PC-3 (cell line): Measurements from ENCODE around the gene PGLYRP4. TPM values are rescaled to one million over a fixed set of nuclear protein-coding genes. Genes with fewer than 3 reads are reported as not detected.

Experiments
- ATAC-seq: fragments of 200-7000 bp; cut with Tn5 transposase; 2 replicates; pipeline ENCODE4 v1.9.1; 2020; ENCODE audit warnings: mild to moderate bottlenecking, moderate library complexity
- BruUV-seq: library from RNA; stranded (reverse); fragments of 400-500 nt; replicated peaks from 2 replicates; lab custom pipeline; 2021; lab: Mats Ljungman, UMichigan
- CTCF ChIA-PET: fragments of 300-600 bp; sonication (Branson Sonifier 250); formaldehyde crosslinking; loops from one replicate; lab custom pipeline; 2022; ENCODE audit warnings: antibody characterized with exemption; lab: Charles Lee
- POLR2A ChIA-PET: fragments of 300-600 bp; sonication (Branson Sonifier 250); formaldehyde crosslinking; loops from one replicate; lab custom pipeline; 2022; ENCODE audit warnings: antibody characterized with exemption; ENCODE audit not compliant: unreplicated experiment; lab: Charles Lee
- DNase-seq: peaks from one replicate; pipeline ENCODE4 v3.0.0-alpha.2; 2015
- H2AFZ ChIP-seq: fragments of 300-600 bp; sonication (generic); 2 replicates; pipeline ENCODE4 v1.6.0; 2016; ENCODE audit warnings: antibody characterized with exemption, low read length
- H3F3A ChIP-seq: fragments of 300-600 bp; sonication (generic); one replicate; pipeline ENCODE4 v1.6.0; 2017; ENCODE audit warnings: antibody characterized with exemption, low read length, control low read depth, mild to moderate bottlenecking; ENCODE audit not compliant: unreplicated experiment
- H3K27ac ChIP-seq: fragments of 300-600 bp; sonication (generic); 2 replicates; pipeline ENCODE4 v1.5.1; 2016; ENCODE audit warnings: mild to moderate bottlenecking, low read length
- H3K27me3 ChIP-seq: fragments of 300-600 bp; sonication (generic); 2 replicates; pipeline ENCODE4 v1.6.1; 2016; ENCODE audit warnings: low read length, mixed read lengths
- H3K36me3 ChIP-seq: fragments of 300-600 bp; sonication (generic); 2 replicates; pipeline ENCODE4 v1.6.1; 2016; ENCODE audit warnings: low read depth, mixed run types, low read length, mixed read lengths
- H3K4me1 ChIP-seq: fragments of 300-600 bp; sonication (generic); 2 replicates; pipeline ENCODE4 v1.5.1; 2016; ENCODE audit warnings: low read length; ENCODE audit not compliant: insufficient read depth
- H3K4me2 ChIP-seq: fragments of 300-600 bp; sonication (generic); 2 replicates; pipeline ENCODE4 v1.6.0; 2016; ENCODE audit warnings: low read length
- H3K4me3 ChIP-seq: fragments of 300-600 bp; sonication (generic); 2 replicates; pipeline ENCODE4 v1.5.1; 2016; ENCODE audit warnings: mild to moderate bottlenecking, low read length, mixed read lengths
- H3K79me2 ChIP-seq: fragments of 300-600 bp; sonication (generic); 2 replicates; pipeline ENCODE4 v1.6.1; 2017; ENCODE audit warnings: low read length, mixed read lengths
- H3K9ac ChIP-seq: fragments of 300-600 bp; sonication (generic); 2 replicates; pipeline ENCODE4 v1.6.0; 2016; ENCODE audit warnings: mild to moderate bottlenecking, low read length
- H3K9me2 ChIP-seq: fragments of 300-600 bp; sonication (generic); replicated peaks from 2 replicates; pipeline ENCODE4 v1.6.1; 2016; ENCODE audit warnings: mixed run types, low read length, mixed read lengths
- H3K9me3 ChIP-seq: fragments of 300-600 bp; sonication (generic); 2 replicates; pipeline ENCODE4 v1.6.1; 2016; ENCODE audit warnings: low read length, mixed read lengths
- H4K20me1 ChIP-seq: fragments of 300-600 bp; sonication (generic); 2 replicates; pipeline ENCODE4 v1.6.1; 2016; ENCODE audit warnings: low read length, mixed read lengths
- EZH2 ChIP-seq: fragments of 300-600 bp; sonication (generic); IDR thresholded peaks from one replicate; pipeline ENCODE4 v1.6.1; 2017; ENCODE audit warnings: antibody characterized with exemption, mild to moderate bottlenecking, low read length; ENCODE audit not compliant: unreplicated experiment
- EZH2phosphoT487 ChIP-seq: fragments of 300-600 bp; sonication (generic); IDR thresholded peaks from 2 replicates; pipeline ENCODE4 v1.6.1; 2018; ENCODE audit warnings: mild to moderate bottlenecking, antibody characterized with exemption, low read length, borderline replicate concordance
- intact Hi-C: fragments of 100-400 bp; cut with micrococcal nuclease; formaldehyde crosslinking; loops from 2 replicates; pipeline ENCODE4 v1.9.0; 2023
- total RNA-seq: library from RNA; depleted of rRNA; stranded (reverse); fragments of >200 nt; gene quantifications from 2 replicates; pipeline ENCODE4 v1.2.3, GENCODE V29; 2014
- TF ChIP-seq, protein P1 (sequence below): fragments of 300-600 bp; sonication (generic); conservative IDR thresholded peaks from 2 replicates; pipeline ENCODE4 v1.5.1; 2017; ENCODE audit warnings: antibody characterized with exemption, low read depth, mild to moderate bottlenecking, low read length

Gene PGLYRP4
- total RNA-seq, 1 experiment from 2014 or later, result not detected

DNA sequence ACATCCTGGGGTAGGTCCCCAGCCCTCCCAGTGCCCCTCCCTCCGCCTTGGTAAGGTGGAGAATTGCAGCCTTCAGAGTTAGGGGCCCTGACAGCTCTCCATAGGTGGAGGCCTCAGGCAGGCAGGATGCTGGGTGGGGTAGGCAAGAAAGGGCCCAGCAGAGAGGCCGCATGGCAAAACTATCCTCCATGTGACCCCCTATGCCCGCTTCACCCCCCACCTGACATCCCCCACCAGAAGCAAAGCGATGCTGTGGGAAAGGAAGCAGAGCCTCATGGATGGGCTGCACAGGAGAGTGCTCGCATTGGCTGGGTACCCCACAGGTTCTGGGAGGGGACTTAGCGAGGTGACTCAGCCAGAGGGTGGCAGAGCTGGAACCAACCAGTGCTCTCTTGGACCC lies 10.6 kb upstream of the PGLYRP4 start:
- Histone ChIP-seq H3K4me3 (no peak overlapping the region), H3K79me2 (no peaks in the 10 kb centered on the region), H3K4me1 (peaks cover 42% of the 10 kb centered on the region), H3K4me2 (no peak overlapping the region), H3K27ac (no peak overlapping the region), H3F3A (peaks cover 4% of the 10 kb centered on the region), H4K20me1 (no peaks in the 10 kb centered on the region), H3K9me2 (no peaks in the 10 kb centered on the region), H3K27me3 (no peaks in the 10 kb centered on the region), H3K36me3 (no peaks in the 10 kb centered on the region), H3K9ac (no peak overlapping the region), H2AFZ (no peak overlapping the region), H3K9me3 (no peaks in the 10 kb centered on the region)
- ChIA-PET CTCF (no interaction called here), POLR2A (no interaction called here)
- TF ChIP-seq EZH2 (no peak), EZH2phosphoT487 (no peak)
- TF ChIP-seq, protein P1, sequence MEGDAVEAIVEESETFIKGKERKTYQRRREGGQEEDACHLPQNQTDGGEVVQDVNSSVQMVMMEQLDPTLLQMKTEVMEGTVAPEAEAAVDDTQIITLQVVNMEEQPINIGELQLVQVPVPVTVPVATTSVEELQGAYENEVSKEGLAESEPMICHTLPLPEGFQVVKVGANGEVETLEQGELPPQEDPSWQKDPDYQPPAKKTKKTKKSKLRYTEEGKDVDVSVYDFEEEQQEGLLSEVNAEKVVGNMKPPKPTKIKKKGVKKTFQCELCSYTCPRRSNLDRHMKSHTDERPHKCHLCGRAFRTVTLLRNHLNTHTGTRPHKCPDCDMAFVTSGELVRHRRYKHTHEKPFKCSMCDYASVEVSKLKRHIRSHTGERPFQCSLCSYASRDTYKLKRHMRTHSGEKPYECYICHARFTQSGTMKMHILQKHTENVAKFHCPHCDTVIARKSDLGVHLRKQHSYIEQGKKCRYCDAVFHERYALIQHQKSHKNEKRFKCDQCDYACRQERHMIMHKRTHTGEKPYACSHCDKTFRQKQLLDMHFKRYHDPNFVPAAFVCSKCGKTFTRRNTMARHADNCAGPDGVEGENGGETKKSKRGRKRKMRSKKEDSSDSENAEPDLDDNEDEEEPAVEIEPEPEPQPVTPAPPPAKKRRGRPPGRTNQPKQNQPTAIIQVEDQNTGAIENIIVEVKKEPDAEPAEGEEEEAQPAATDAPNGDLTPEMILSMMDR, result no peak
- ATAC-seq, result no peak
- no peak for DNase-seq
- intact Hi-C loops, result loop anchor here (10.0 kb wide), 2 partner anchors 316 to 386 kb away; partner anchors contain the start of genes ILF2 and NPR1
- BruUV-seq, result no TSS peak

DNA sequence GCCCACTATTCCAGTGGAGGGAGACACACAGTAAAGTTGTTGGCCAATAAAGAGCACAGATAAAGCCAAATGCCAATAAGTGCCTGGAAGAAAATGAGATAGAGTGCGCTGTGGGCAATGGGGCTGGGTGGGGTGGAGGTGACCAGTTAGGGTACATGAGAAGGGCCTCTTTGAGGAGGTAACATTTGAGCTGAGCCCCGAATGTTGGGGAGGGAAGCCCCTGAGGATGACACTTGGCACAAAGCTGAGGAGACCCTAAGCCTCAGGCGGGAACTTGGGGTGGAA lies 10.0 kb upstream of the PGLYRP4 start:
- peaks cover 42% of the 10 kb centered on the region for H3K4me1 ChIP-seq
- ChIA-PET POLR2A (no interaction called here), CTCF (no interaction called here)
- DNase-seq (no peak), ATAC-seq (no peak)
- BruUV-seq, result no TSS peak
- peaks cover 4% of the 10 kb centered on the region for H3F3A ChIP-seq
- no peaks in the 10 kb centered on the region for H3K27me3 ChIP-seq
- H3K36me3 ChIP-seq, result no peaks in the 10 kb centered on the region
- H3K4me2 ChIP-seq, result peak overlapping the region; percentile 75
- no peak for TF ChIP-seq EZH2phosphoT487
- no peaks in the 10 kb centered on the region for H3K9me3 ChIP-seq
- H3K27ac ChIP-seq, result no peak overlapping the region
- intact Hi-C loops, result loop anchor here (10.0 kb wide), 2 partner anchors 316 to 386 kb away; partner anchors contain the start of genes ILF2 and NPR1
- H3K4me3 ChIP-seq, result 0 out of 2 replicates have a peak overlapping the region, but pooled peaks have one; percentile 36
- no peaks in the 10 kb centered on the region for H4K20me1 ChIP-seq
- H3K79me2 ChIP-seq, result no peaks in the 10 kb centered on the region
- H3K9ac ChIP-seq, result no peak overlapping the region
- H3K9me2 ChIP-seq, result no peaks in the 10 kb centered on the region
- H2AFZ ChIP-seq, result no peak overlapping the region

DNA sequence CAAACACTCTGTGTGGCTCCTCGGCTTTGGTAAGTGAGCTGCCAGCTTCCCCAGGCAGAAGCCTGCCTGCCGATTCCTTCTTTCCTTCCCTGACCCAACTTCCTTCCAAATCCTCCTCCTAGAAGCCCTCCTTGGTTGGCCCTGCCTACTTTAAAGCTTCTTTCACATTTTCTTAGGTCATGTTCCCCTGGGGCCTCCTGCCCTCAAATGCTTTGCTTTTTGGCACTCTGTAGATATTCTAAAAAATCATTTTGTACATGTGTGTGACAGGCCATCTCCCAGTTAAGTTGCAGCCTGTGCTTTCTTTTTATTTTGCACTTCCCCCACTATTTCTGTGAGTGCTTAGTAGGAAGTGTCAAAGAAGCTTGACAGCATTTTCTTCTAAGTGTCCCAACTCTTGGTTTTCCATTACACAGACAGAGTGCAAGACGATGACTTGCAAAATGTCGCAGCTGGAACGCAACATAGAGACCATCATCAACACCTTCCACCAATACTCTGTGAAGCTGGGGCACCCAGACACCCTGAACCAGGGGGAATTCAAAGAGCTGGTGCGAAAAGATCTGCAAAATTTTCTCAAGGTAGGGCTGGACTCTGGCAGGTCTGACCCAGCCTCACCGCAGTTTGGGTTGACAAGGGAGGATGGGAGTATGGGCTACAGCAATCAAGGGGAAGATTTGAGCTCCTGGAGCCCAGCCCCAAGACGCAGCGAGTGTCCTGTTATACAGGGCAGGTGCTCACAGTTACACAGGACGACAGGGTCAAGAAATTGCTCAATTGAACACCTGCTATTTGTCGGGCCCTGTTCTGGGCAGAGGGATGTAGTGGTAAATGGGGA lies 9.4 kb upstream of the PGLYRP4 start, which contains the start of gene S100A9:
Gene S100A9, plus strand, starts transcription at position 2 of the 838 bp plus-strand sequence. Its CDS starts 430 bp downstream, at position 432.
- no peak for ATAC-seq
- Histone ChIP-seq H3K27ac (peak within 1 kb of the TSS; percentile 93), H3K79me2 (no peaks in the 10 kb centered on the region), H4K20me1 (no peaks in the 10 kb centered on the region), H3K27me3 (no peaks in the 10 kb centered on the region), H3K9me2 (no peaks in the 10 kb centered on the region), H3K4me2 (peak within 1 kb of the TSS; percentile 75), H3K9me3 (no peaks in the 10 kb centered on the region), H3K36me3 (no peaks in the 10 kb centered on the region), H3K4me3 (peak within 1 kb of the TSS; percentile 36), H3K9ac (peak within 1 kb of the TSS; percentile 69), H3K4me1 (peaks cover 42% of the 10 kb centered on the region), H3F3A (peaks cover 4% of the 10 kb centered on the region), H2AFZ (peak within 1 kb of the TSS; percentile 49; the same call in 1 of the 2 replicates)
- intact Hi-C loops, result loop anchor here (10.0 kb wide), 2 partner anchors 317 to 387 kb away; partner anchors contain the start of genes ILF2 and NPR1
- TF ChIP-seq, protein P1, result no peak
- no peak for TF ChIP-seq EZH2
- TF ChIP-seq EZH2phosphoT487, result no peak
- TSS peak; percentile 93 for BruUV-seq
- CTCF ChIA-PET, result interaction anchor here (1.1 kb wide), 1 partner anchor 135 kb away, joined by 5 read pairs; no protein-coding TSS in a partner anchor
- POLR2A ChIA-PET, result interaction anchor here (0.5 kb wide), 1 partner anchor 247 kb away, joined by 3 read pairs; no protein-coding TSS in a partner anchor
- DNase-seq, result no peak
